Activated naive CD4-positive, alpha-beta T cell treated with anti-CD3 and anti-CD28 coated beads, Interleukin-2, amount 50 U/mL, for 16 hours (primary cell): Measurements from ENCODE around the gene PCTP.

Source experiments
- DNase-seq: peaks from one replicate; pipeline ENCODE4 v3.0.0-alpha.2; 2020

Gene PCTP

DNA sequence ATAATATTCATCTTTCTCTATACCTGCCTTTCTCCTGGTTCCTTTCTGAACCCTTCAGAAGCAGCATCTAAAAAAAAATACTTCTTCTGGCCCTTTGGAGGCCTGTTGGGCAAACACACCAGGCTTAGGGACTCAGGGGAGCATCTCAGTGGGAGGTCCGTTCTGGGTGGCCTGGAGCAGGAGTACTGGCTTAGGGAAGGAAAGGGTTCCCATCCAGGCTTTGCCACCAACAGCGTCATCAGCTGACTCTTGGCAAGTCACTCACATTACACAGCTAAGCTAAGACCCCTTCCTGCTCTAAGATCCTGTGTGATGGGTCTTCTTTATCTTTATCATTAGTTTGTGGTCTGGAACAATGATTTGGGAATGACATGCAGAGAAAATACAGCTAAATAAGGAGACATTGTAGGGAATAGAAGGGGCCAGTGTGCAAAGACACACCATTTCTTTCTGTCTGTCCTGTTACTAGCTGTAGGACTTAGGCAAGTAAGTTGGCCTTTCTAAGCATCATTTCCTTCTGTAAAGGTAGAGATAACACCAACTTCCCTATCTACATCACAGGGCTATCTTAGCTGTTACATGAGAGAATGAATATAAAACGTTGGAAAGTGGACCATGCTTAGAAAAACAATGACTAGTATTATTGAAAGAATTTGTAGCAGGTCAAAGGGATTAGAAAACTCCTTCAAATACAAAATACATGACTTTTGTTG, 9.9 kb downstream of the PCTP start:
- no peak for DNase-seq

DNA sequence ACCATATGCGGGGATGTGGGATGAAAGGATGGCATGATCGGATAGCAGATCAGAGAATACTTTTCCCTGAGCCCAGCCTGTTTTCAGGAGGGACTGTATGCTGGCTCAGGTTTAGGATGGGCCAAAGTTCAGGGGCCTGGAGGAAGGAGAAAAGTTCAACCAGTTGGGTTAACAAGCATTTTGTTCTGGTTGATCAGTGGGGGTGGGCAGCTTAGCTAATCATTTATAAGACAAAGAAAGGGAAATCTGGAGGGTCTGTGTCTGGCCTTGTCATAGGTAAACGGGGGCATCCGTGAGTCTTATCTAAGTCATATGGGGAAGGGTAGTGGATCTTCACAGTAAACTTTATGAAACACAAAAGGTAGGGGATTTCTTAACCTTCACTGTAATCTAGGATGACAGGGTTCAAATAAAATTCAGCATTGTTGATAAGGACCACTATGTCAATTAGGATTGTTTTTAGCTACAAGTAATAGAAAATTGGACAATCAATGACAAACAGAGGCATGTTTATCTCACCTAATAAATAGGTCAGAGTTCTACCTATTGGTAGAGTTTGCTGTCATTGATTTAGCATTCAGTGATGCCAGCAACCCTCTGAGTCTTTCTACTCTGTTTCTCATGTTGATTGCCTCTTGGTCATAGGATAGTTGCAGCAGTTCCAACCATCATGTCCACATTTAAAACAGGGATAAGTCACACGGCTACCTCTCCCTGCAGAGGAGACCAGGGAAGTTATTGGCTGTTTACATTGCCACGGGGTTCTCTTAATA, 11.4 kb downstream of the PCTP start:
- no peak for DNase-seq

DNA sequence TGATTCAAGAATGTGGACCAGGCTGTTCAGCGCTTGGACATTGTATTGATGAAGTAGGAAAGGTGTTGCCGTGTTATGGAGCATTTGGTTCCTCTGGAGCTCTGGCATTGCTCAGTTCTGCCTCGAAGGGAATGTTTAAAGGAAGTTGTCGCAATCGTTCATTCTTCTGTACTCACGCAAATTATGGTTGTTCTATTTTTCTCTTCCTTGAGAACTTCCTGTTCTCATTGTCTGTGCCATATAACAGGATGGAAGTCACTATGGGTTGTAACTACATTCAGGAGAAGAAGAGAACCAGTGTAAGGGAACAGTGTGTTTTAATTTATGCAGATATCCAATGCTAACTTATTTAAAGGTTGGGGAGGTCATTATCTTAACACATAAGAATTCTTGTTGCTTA, 13.0 kb downstream of the PCTP start:
- no peak for DNase-seq

DNA sequence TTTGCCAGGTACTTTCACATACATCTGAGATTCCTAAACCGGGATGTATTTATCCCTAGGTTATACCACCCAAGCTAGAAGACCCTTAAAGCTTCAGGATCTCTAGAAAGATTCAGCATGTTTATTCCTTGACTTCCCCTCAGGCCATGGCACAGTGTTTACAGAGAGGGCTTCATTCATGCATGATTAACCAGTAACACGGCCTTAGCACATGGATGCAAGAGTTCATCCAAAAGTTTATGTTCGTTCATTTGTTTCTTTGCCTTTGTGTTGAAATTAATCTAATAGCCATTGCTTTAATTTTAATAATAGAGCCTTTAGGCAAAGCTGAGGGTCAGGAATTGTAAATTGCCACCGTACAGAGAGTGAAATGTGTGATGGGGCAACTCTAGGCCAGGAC, 13.8 kb downstream of the PCTP start:
- DNase-seq = no peak

DNA sequence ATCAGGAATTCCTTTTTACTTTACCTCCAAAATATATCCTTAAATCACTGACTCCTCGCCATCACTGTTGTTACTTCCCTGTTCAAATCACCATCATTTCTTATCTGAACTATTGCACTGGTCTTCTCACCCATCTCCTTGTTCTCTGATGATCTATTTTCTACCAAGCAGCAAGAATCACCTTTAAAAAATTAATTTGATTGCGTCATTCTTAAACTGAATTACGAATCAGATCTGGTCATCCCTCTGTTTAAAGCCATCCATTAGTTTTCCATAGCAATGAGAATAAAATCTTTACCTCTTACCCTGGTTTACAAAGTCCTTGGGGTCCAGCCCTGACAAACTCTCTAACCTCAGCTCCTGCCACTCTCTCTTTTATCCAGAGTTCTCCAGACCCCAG, 14.6 kb downstream of the PCTP start:
- DNase-seq = no peak

GRCh38 chr17:55768936-55769624, 18.2 kb downstream of the PCTP start:
- no peak for DNase-seq

- DNase-seq = no peak
Measured at GRCh38 chr17:55769625-55770000, 18.8 kb downstream of the PCTP start.

DNA sequence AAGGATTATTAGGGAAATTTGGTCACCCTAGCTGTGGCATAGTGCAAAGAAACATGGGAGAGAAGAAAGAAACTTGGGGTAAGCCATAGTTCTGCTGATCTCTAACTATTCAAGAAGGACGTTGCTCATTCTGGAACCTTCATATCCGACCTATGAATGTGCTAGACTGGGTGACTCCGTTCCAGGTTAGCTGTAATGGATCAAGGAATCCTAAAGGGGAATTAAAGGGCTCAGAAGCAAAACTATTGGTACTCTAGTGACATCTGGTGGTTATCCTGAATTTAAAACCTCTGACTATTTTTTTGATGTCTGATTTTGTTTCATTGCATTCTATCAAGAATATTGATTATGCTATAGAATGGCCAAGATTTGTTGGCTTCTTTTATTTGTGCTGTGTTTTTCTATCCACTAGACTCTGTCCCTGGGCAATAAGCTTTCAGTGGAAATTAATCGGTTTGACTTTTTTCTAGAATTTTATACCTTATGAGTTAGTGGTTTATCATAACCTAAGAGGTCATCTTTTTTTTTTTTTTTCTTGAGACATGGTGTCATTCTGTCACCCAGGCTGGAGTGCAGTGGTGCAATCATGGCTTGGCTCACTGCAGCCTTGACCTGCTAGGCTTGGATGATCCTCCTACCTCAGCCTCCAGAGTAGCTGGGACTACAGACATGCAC, 19.5 kb downstream of the PCTP start:
- no peak for DNase-seq

DNA sequence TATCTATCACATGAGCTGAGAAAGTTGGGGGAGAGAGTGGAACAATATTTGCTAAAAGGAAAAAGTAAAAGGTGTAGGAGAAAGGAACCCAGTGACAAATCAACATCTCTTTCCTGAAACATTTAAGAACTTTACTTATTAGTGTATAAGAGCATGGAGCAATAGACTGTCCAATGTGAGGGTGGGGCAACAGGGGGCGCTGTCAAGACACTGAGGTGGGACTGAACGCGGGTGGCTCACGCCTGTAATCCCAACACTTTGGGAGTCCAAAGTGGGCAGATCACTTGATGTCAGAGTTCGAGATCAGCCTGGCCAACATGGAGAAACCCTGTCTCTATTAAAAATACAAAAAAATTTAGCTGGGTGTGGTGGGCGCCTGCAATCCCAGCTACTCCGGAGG, 21.2 kb downstream of the PCTP start:
- DNase-seq = no peak

- DNase-seq = no peak
Measured at GRCh38 chr17:55773671-55774070, 22.8 kb downstream of the PCTP start.

DNA sequence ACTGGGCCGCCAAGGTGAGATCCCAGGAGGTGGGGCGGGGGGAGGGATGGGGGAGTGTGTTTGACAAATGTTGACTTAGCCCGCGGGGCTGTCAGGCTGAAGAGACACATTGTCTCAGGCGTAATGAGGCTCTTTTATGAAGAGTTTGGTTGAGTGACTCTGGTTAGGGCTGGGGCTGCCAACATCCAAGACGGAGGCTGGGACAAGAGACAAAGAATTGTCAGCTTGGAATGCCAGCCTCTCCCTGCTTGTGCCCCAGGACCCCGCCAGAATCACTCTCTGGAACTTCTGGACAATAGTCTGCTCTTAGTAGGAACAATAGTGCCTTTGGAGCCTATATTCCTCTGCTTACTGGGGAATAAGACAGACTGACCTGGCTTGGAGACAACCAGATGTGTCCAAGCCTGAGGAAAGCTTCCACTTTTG, 24.0 kb downstream of the PCTP start:
- DNase-seq = no peak

DNA sequence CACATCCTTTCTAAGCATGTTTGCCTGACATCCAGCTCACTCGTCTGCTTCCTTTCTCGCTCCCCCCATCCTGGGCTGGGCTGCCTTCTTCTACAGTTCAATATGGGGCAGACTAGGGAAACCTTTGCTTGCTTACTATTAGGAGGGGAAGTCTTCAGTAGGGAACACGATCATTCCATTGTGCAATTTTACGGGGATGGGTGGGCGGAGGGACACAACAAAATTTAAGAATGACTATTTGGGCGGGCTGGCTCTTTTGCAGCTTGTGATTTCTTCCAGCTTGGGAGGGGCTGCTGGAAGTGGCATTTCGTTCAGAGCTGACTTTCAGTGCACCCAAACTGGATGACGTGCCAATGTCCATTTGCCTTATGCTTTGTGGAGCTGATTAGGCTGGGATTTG, 25.4 kb downstream of the PCTP start:
- DNase-seq = no peak

DNA sequence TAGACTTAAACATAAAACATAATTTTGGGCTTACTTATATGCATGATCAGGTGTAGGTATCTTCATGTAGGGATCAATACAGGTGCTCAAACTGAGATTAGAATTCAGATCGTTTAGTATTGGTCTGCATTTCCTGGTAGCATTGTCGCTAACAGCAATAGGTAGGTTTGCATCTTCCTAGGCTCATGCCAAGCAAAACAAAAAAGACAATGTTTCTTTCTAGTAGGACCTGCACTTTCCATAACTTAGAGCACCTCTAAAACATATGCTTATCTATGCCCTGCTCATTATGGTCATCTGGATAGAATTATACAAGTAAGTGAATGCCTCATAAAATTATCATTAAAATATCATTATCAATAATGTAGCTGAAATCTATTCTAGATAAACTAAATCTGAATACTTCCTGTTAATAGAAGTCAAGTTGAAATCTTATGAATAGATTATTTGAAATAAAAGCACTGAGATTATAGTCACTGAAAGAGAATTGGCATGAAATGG, 26.7 kb downstream of the PCTP start:
- DNase-seq = no peak

GRCh38 chr17:55778389-55779118, 27.7 kb downstream of the PCTP start:
- DNase-seq = no peak

GRCh38 chr17:55783684-55784245, 32.9 kb downstream of the PCTP start:
- no peak for DNase-seq

GRCh38 chr17:55784666-55785065, 33.8 kb downstream of the PCTP start:
- DNase-seq = no peak

DNA sequence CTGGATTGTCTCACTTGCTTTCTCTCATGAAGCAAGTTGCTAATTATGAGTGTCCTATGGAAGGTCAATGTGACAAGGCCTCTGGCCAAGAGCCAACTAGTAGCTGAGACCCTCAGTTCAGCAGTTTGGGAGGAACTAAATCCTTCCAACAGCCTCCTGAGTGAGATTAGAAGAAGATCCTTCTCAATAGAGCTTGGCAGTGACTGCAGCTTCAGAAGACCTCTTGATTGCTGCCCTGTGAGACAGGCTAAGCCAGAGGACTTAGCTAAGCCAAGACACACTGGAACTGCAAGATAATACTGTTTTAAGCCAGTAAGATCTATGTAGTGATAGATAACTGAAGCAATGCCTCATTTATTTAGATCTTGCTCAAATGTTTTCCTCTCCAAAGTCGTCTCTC, 34.3 kb downstream of the PCTP start:
- no peak for DNase-seq

GRCh38 chr17:55793272-55793671, 42.4 kb downstream of the PCTP start:
- no peak for DNase-seq

GRCh38 chr17:55794725-55795482, 44.1 kb downstream of the PCTP start:
- no peak for DNase-seq

- DNase-seq = no peak
Measured at GRCh38 chr17:55806745-55807495, 56.1 kb downstream of the PCTP start.

DNA sequence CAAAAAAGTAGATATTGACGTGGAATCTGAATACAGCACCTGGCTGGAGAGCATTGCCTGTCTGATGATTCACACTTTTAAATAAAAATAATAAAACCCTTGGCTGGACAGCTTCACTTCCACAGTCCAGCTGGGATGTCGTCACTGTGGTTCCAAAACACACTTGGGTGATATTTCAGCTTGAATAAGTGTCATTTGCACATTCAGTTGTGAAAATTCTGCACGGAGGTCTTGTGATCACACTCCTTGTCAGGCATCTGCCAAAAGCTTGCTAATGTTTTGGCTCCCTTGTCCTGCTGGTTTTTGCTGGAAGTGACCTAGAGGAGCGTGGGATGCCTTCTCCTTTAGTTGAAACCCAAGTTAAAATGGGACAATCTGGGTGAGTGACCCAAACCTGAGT, 60.7 kb downstream of the PCTP start:
- no peak for DNase-seq
